Measurements from ENCODE around the gene VEZT. TPM values are rescaled to one million over a fixed set of nuclear protein-coding genes. Genes with fewer than 3 reads are reported as not detected.

Gene VEZT
- total and polyA plus RNA-seq, 4 donors: 13.7 to 47.4 (median 22.0) TPM

DNA sequence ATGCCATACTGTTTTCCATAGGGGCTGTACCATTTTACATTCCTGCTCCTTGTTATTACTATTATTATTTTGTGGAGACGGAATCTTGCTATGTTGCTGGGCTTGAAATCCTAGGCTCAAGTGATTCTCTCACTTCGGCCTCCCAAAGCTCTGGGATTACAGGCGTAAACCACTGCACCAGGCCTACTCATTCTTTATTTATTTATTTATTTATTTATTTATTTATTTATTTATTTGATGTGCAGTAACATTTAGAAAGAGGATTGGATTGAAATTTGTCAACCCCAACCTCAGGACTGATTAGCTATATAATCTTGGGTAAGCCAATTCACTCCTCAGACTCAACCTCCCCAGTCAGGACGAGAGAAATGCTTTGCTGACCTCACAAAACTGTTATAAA lies 107.9 kb downstream of the VEZT start (continued):
- TF ChIP-seq, protein P1, sequence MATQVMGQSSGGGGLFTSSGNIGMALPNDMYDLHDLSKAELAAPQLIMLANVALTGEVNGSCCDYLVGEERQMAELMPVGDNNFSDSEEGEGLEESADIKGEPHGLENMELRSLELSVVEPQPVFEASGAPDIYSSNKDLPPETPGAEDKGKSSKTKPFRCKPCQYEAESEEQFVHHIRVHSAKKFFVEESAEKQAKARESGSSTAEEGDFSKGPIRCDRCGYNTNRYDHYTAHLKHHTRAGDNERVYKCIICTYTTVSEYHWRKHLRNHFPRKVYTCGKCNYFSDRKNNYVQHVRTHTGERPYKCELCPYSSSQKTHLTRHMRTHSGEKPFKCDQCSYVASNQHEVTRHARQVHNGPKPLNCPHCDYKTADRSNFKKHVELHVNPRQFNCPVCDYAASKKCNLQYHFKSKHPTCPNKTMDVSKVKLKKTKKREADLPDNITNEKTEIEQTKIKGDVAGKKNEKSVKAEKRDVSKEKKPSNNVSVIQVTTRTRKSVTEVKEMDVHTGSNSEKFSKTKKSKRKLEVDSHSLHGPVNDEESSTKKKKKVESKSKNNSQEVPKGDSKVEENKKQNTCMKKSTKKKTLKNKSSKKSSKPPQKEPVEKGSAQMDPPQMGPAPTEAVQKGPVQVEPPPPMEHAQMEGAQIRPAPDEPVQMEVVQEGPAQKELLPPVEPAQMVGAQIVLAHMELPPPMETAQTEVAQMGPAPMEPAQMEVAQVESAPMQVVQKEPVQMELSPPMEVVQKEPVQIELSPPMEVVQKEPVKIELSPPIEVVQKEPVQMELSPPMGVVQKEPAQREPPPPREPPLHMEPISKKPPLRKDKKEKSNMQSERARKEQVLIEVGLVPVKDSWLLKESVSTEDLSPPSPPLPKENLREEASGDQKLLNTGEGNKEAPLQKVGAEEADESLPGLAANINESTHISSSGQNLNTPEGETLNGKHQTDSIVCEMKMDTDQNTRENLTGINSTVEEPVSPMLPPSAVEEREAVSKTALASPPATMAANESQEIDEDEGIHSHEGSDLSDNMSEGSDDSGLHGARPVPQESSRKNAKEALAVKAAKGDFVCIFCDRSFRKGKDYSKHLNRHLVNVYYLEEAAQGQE (IDR thresholded peaks at IDR 0.05): no peak
- TF ChIP-seq HNF4A (conservative IDR thresholded peaks at IDR 0.05) (no peak), FOXA1 (IDR thresholded peaks at IDR 0.05) (no peak), YY1 (IDR thresholded peaks at IDR 0.05) (no peak)

DNA sequence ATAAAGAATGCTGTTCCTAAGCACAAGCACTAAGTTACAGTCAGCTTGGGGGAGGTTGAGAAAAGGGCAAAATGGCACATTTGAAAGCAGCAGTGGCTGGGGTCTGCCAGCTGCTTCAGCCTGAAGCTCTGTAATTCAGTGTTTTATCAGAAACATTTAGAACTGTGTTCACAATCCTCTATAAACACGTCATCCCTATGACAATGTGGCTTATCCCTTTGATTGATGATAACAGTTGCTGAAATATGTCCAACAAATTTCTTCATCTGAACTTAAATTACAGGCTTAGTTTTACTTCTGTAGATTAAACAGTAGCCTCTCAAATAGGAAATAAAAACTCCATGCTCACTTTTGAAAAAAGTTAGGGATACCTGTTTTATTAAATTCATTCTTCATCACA lies 108.8 kb downstream of the VEZT start:
- H3K36me3 ChIP-seq (ENCODE audit: control insufficient read depth in 4 of 4, insufficient read depth in 3 of 4, low read depth in 1 of 4, low read length in 3 of 4): no peaks in the 10 kb centered on the region
- WGBS: 35% methylated on average over 1 of the region's 1 CpG
- H3K4me3 ChIP-seq (ENCODE audit: low read depth in 1 of 3, low read length in 3 of 3): no peak overlapping the region
- no peaks in the 10 kb centered on the region for H3K27me3 ChIP-seq (ENCODE audit: control insufficient read depth in 4 of 4, insufficient read depth in 4 of 4, low read length in 3 of 4)
- H3K27ac ChIP-seq (ENCODE audit: low read depth in 1 of 2, low read length in 2 of 2): no peak overlapping the region
- TF ChIP-seq FOXA1 (IDR thresholded peaks at IDR 0.05): no peak
- no peak for TF ChIP-seq HNF4A (conservative IDR thresholded peaks at IDR 0.05)
- TF ChIP-seq NR2F2 (IDR thresholded peaks at IDR 0.05): no peak
- TF ChIP-seq RXRA (IDR thresholded peaks at IDR 0.05): no peak
- TF ChIP-seq, protein P1 (IDR thresholded peaks at IDR 0.05): no peak
- TF ChIP-seq JUND (IDR thresholded peaks at IDR 0.05): no peak
- TF ChIP-seq FOXA2 (IDR thresholded peaks at IDR 0.05): no peak
- TF ChIP-seq, protein P2, sequence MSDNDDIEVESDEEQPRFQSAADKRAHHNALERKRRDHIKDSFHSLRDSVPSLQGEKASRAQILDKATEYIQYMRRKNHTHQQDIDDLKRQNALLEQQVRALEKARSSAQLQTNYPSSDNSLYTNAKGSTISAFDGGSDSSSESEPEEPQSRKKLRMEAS (IDR thresholded peaks at IDR 0.05): no peak
- TF ChIP-seq HNF4G (IDR thresholded peaks at IDR 0.05): no peak
- TF ChIP-seq, protein P3, sequence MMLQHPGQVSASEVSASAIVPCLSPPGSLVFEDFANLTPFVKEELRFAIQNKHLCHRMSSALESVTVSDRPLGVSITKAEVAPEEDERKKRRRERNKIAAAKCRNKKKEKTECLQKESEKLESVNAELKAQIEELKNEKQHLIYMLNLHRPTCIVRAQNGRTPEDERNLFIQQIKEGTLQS (IDR thresholded peaks at IDR 0.05): no peak
- TF ChIP-seq GABPA (IDR thresholded peaks at IDR 0.05 in 1 of 2, conservative IDR thresholded peaks at IDR 0.05 in 1 of 2): no peak
- TF ChIP-seq RAD21 (IDR thresholded peaks at IDR 0.05): no peak
- TF ChIP-seq TAF1 (conservative IDR thresholded peaks at IDR 0.05): no peak
- no peak overlapping the region for H3K9ac ChIP-seq (ENCODE audit: low read depth in 1 of 2, low read length in 2 of 2)
- no peaks in the 10 kb centered on the region for H3K9me3 ChIP-seq (ENCODE audit: control insufficient read depth in 4 of 4, low read length in 3 of 4)
- no peak for DNase-seq (ENCODE audit: low spot score)
- peaks cover 3 to 19% (median 8%) of the 10 kb centered on the region in 4 donors for H3K4me1 ChIP-seq (ENCODE audit: control insufficient read depth in 4 of 4, insufficient read depth in 4 of 4, low read length in 3 of 4)

GRCh38 chr12:95326855-95327254 lies 109.2 kb downstream of the VEZT start:
- DNase-seq (ENCODE audit: low spot score): no peak
- H3K27me3 ChIP-seq (ENCODE audit: control insufficient read depth in 4 of 4, insufficient read depth in 4 of 4, low read length in 3 of 4): no peaks in the 10 kb centered on the region
- WGBS: 90% methylated on average over 5 of the region's 5 CpGs
- no peak overlapping the region for H3K4me3 ChIP-seq (ENCODE audit: low read depth in 1 of 3, low read length in 3 of 3)
- no peak overlapping the region for H3K27ac ChIP-seq (ENCODE audit: low read depth in 1 of 2, low read length in 2 of 2)
- H3K9me3 ChIP-seq (ENCODE audit: control insufficient read depth in 4 of 4, low read length in 3 of 4): no peaks in the 10 kb centered on the region
- no peaks in the 10 kb centered on the region for H3K36me3 ChIP-seq (ENCODE audit: control insufficient read depth in 4 of 4, insufficient read depth in 3 of 4, low read depth in 1 of 4, low read length in 3 of 4)
- H3K9ac ChIP-seq (ENCODE audit: low read depth in 1 of 2, low read length in 2 of 2): no peak overlapping the region
- H3K4me1 ChIP-seq (ENCODE audit: control insufficient read depth in 4 of 4, insufficient read depth in 4 of 4, low read length in 3 of 4): peaks cover 3 to 16% (median 7%) of the 10 kb centered on the region in 4 donors
- TF ChIP-seq RAD21 (IDR thresholded peaks at IDR 0.05): no peak
- TF ChIP-seq, protein P1 (IDR thresholded peaks at IDR 0.05): no peak
- no peak for TF ChIP-seq HNF4G (IDR thresholded peaks at IDR 0.05)
- no peak for TF ChIP-seq HNF4A (conservative IDR thresholded peaks at IDR 0.05)
- TF ChIP-seq, protein P3 (IDR thresholded peaks at IDR 0.05): no peak
- TF ChIP-seq GABPA (IDR thresholded peaks at IDR 0.05 in 1 of 2, conservative IDR thresholded peaks at IDR 0.05 in 1 of 2): no peak
- TF ChIP-seq FOXA1 (IDR thresholded peaks at IDR 0.05): no peak
- TF ChIP-seq FOXA2 (IDR thresholded peaks at IDR 0.05): no peak
- TF ChIP-seq, protein P4, sequence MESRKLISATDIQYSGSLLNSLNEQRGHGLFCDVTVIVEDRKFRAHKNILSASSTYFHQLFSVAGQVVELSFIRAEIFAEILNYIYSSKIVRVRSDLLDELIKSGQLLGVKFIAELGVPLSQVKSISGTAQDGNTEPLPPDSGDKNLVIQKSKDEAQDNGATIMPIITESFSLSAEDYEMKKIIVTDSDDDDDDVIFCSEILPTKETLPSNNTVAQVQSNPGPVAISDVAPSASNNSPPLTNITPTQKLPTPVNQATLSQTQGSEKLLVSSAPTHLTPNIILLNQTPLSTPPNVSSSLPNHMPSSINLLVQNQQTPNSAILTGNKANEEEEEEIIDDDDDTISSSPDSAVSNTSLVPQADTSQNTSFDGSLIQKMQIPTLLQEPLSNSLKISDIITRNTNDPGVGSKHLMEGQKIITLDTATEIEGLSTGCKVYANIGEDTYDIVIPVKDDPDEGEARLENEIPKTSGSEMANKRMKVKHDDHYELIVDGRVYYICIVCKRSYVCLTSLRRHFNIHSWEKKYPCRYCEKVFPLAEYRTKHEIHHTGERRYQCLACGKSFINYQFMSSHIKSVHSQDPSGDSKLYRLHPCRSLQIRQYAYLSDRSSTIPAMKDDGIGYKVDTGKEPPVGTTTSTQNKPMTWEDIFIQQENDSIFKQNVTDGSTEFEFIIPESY (IDR thresholded peaks at IDR 0.05): no peak
- TF ChIP-seq, protein P2 (IDR thresholded peaks at IDR 0.05): no peak
- TF ChIP-seq RXRA (IDR thresholded peaks at IDR 0.05): no peak
- TF ChIP-seq YY1 (IDR thresholded peaks at IDR 0.05): no peak

All from liver (tissue), 9 donors.